ENCODE results near the gene SLC10A7. TPM values are rescaled to one million over a fixed set of nuclear protein-coding genes. Genes with fewer than 3 reads are reported as not detected.
"Not testable (repeated sequence)": the region's sequence is repeated elsewhere in the genome, so short reads cannot be mapped to it uniquely, and the experiment has no call there.

Gene SLC10A7
- total RNA-seq, 4 donors from 2014 or later, result 12.0 to 56.1 (median 15.9) TPM

DNA sequence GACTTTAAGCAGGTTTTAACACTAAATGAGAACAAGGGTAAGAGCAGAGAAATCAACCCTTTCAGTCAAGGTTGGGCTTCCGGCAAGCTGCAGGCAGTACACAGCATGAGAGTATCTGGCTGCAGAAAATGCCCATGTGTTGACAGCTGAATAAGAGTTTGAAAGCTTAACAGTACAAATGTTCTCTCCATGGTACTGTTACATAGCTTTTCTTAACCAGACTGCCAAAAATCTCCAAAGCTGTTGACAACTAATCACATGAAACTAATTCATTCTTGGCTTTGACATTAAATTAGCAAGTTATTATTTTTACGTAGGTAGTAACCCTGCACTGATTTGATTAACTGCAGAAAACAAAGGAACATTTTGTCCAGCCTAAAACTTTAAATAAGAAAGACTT lies 153.5 kb downstream of the SLC10A7 start:
- intact Hi-C loops (cut with DNase I; ENCODE audit: low total_unique reads), result no loop called here

DNA sequence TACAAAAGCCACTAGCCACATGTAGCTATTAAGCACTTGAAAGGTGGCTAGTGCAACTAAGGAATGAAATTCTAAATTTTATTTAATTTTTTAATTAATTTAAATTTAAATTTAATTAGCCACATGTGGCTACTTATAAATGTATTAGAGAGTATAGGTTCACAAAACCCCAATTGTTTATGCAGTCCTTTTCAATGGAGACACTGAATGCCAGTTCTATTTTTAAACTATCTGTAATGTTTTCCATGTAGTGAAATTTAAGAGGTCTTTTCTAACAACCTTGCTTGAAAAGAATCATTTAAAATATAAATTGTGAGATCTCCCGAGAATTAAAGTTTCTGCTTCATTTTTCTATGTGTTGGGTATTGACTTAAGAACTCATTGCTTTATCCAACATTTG lies 154.4 kb downstream of the SLC10A7 start:
- no peaks in the 10 kb centered on the region for H3K27me3 ChIP-seq
- no peak overlapping the region for H3K4me3 ChIP-seq
- in situ Hi-C loops (cut with MboI; ENCODE audit: low pct_ligation_motif_present in 1 of 4, low pct_unique_long_range_greater_than_20kb in 1 of 4, low sequenced_read_pairs in 3 of 4) (no loop called here), intact Hi-C loops (cut with DNase I; ENCODE audit: low total_unique reads) (no loop called here)
- no peak overlapping the region for H3K27ac ChIP-seq
- H3K9me3 ChIP-seq, result peaks cover 5 to 6% of the 10 kb centered on the region in 2 donors
- DNase-seq, result no peak
- 50 to 93% methylated on average over 1 of the region's 1 CpG for WGBS, 2 donors (ENCODE audit: low coverage in 1 of 2)
- TF ChIP-seq POLR2AphosphoS5 (IDR thresholded peaks at IDR 0.05) (no peak), POLR2A (IDR thresholded peaks at IDR 0.05) (no peak), EP300 (IDR thresholded peaks at IDR 0.05; ENCODE audit: low read depth) (no peak)
- TF ChIP-seq, protein P1, sequence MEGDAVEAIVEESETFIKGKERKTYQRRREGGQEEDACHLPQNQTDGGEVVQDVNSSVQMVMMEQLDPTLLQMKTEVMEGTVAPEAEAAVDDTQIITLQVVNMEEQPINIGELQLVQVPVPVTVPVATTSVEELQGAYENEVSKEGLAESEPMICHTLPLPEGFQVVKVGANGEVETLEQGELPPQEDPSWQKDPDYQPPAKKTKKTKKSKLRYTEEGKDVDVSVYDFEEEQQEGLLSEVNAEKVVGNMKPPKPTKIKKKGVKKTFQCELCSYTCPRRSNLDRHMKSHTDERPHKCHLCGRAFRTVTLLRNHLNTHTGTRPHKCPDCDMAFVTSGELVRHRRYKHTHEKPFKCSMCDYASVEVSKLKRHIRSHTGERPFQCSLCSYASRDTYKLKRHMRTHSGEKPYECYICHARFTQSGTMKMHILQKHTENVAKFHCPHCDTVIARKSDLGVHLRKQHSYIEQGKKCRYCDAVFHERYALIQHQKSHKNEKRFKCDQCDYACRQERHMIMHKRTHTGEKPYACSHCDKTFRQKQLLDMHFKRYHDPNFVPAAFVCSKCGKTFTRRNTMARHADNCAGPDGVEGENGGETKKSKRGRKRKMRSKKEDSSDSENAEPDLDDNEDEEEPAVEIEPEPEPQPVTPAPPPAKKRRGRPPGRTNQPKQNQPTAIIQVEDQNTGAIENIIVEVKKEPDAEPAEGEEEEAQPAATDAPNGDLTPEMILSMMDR (IDR thresholded peaks at IDR 0.05), result no peak
- no peaks in the 10 kb centered on the region for H3K4me1 ChIP-seq
- H3K36me3 ChIP-seq, result no peaks in the 10 kb centered on the region

More for the DNA sequence above, 153.5 kb downstream of the SLC10A7 start:
- no peaks in the 10 kb centered on the region for H3K27me3 ChIP-seq
- H3K27ac ChIP-seq, result no peak overlapping the region
- no peaks in the 10 kb centered on the region for H3K36me3 ChIP-seq
- TF ChIP-seq, protein P1 (IDR thresholded peaks at IDR 0.05), result no peak
- TF ChIP-seq POLR2AphosphoS5 (IDR thresholded peaks at IDR 0.05) (no peak), EP300 (IDR thresholded peaks at IDR 0.05; ENCODE audit: low read depth) (no peak), POLR2A (IDR thresholded peaks at IDR 0.05) (no peak)
- WGBS, 2 donors (ENCODE audit: low coverage in 1 of 2), result 81 to 83% methylated on average over 2 of the region's 2 CpGs
- DNase-seq, result no peak
- no peaks in the 10 kb centered on the region for H3K9me3 ChIP-seq
- no peak overlapping the region for H3K4me3 ChIP-seq
- H3K4me1 ChIP-seq, result no peaks in the 10 kb centered on the region
- in situ Hi-C loops (cut with MboI; ENCODE audit: low pct_ligation_motif_present in 1 of 4, low pct_unique_long_range_greater_than_20kb in 1 of 4, low sequenced_read_pairs in 3 of 4), result no loop called here

DNA sequence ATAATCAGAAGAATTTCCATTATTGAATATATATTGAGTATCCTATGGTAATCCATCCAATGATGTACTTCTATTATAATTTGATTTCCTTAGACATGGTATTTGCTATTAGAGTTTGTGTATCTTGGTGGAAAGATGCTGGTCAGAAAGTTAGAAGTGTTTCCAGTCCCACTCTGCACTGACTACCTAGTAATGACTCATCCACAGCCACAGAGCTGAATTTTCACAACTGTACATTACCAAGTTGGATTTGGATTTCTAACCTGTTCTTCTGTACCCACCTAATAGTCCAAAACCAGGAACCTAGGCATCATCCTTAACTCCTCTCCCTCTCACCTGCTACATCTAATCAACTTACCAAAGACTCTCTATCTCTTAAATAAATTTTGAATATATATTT lies 162.0 kb downstream of the SLC10A7 start:
- no peak overlapping the region for H3K27ac ChIP-seq
- intact Hi-C loops (cut with DNase I; ENCODE audit: low total_unique reads) (no loop called here), in situ Hi-C loops (cut with MboI; ENCODE audit: low pct_ligation_motif_present in 1 of 4, low pct_unique_long_range_greater_than_20kb in 1 of 4, low sequenced_read_pairs in 3 of 4) (no loop called here)
- H3K4me3 ChIP-seq, result no peak overlapping the region
- no peak for DNase-seq
- H3K36me3 ChIP-seq, result no peaks in the 10 kb centered on the region
- no peaks in the 10 kb centered on the region for H3K4me1 ChIP-seq
- no peak for TF ChIP-seq POLR2AphosphoS5 (IDR thresholded peaks at IDR 0.05)
- no peak for TF ChIP-seq POLR2A (IDR thresholded peaks at IDR 0.05)
- TF ChIP-seq, protein P1 (IDR thresholded peaks at IDR 0.05), result no peak
- no peak for TF ChIP-seq EP300 (IDR thresholded peaks at IDR 0.05; ENCODE audit: low read depth)
- H3K27me3 ChIP-seq, result no peaks in the 10 kb centered on the region
- peaks cover 5 to 12% of the 10 kb centered on the region in 2 donors for H3K9me3 ChIP-seq

DNA sequence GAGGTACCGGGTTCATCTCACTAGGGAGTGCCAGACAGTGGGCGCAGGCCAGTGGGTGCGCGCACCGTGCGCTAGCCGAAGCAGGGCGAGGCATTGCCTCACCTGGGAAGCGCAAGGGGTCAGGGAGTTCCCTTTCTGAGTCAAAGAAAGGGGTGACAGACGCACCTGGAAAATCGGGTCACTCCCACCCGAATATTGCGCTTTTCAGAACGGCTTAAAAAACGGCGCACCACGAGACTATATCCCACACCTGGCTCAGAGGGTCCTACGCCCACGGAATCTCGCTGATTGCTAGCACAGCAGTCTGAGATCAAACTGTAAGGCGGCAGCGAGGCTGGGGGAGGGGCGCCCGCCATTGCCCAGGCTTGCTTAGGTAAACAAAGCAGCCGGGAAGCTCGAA lies 171.6 kb downstream of the SLC10A7 start:
- H3K4me3 ChIP-seq; DNase-seq; H3K27ac ChIP-seq; H3K4me1 ChIP-seq; H3K9me3 ChIP-seq; H3K36me3 ChIP-seq; intact Hi-C loops (cut with DNase I; ENCODE audit: low total_unique reads); in situ Hi-C loops (cut with MboI; ENCODE audit: low pct_ligation_motif_present in 1 of 4, low pct_unique_long_range_greater_than_20kb in 1 of 4, low sequenced_read_pairs in 3 of 4); H3K27me3 ChIP-seq: not testable (repeated sequence)
- 64% methylated on average over 5 of the region's 26 CpGs; no CpG with 5 or more reads in 1 of the 2 donors for WGBS, 2 donors (ENCODE audit: low coverage in 1 of 2)

DNA sequence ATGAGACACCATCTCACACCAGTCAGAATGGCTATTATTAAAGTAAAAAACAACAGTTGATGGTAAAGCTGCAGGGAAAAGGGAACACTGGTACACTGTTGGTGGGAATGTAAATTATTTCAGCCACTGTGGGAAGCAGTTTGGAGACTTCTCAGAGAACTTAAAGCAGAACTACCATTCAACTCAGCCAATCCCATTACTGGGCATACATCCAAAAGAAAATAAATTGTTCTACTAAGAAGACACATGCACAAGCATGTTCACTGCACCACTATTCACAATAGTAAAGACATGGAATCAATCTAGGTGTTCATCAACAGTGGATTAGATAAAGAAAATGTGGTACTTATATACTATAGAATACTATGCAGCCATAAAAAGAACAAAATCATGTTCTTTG lies 172.4 kb downstream of the SLC10A7 start:
- H3K27ac ChIP-seq, result no peak overlapping the region
- no peaks in the 10 kb centered on the region for H3K9me3 ChIP-seq
- intact Hi-C loops (cut with DNase I; ENCODE audit: low total_unique reads) (no loop called here), in situ Hi-C loops (cut with MboI; ENCODE audit: low pct_ligation_motif_present in 1 of 4, low pct_unique_long_range_greater_than_20kb in 1 of 4, low sequenced_read_pairs in 3 of 4) (loop anchor here (25.0 kb wide), 2 partner anchors 563 to 738 kb away; no protein-coding TSS in a partner anchor)
- no peaks in the 10 kb centered on the region for H3K4me1 ChIP-seq
- H3K4me3 ChIP-seq, result no peak overlapping the region
- H3K36me3 ChIP-seq, result no peaks in the 10 kb centered on the region
- TF ChIP-seq POLR2A (IDR thresholded peaks at IDR 0.05) (no peak), EP300 (IDR thresholded peaks at IDR 0.05; ENCODE audit: low read depth) (no peak), POLR2AphosphoS5 (IDR thresholded peaks at IDR 0.05) (no peak)
- TF ChIP-seq, protein P1 (IDR thresholded peaks at IDR 0.05), result no peak
- no peaks in the 10 kb centered on the region for H3K27me3 ChIP-seq
- DNase-seq, result no peak
